Adipocyte (in vitro differentiated cells): Measurements from ENCODE around the gene PBX1.

Source experiments
- DNase-seq: peaks from one replicate; pipeline ENCODE4 v3.0.0-alpha.2; 2015; ENCODE audit warnings: low read depth
- H3K27me3 ChIP-seq: replicated peaks from 2 replicates; pipeline ENCODE4 v1.7.0; 2013; ENCODE audit warnings: mild to moderate bottlenecking, low read length, moderate library complexity; ENCODE audit not compliant: control insufficient read depth, insufficient read depth
- H3K36me3 ChIP-seq: 2 replicates; pipeline ENCODE4 v1.7.0; 2013; ENCODE audit warnings: low read length, mild to moderate bottlenecking, moderate library complexity; ENCODE audit not compliant: control insufficient read depth, insufficient read depth, severe bottlenecking
- H3K4me1 ChIP-seq: 2 replicates; pipeline ENCODE4 v1.7.0; 2013; ENCODE audit warnings: mild to moderate bottlenecking, low read length, moderate library complexity; ENCODE audit not compliant: control insufficient read depth, insufficient read depth
- H3K4me3 ChIP-seq: 2 replicates; pipeline ENCODE4 v1.7.0; 2013; ENCODE audit warnings: mild to moderate bottlenecking, low read length, moderate library complexity
- H3K9ac ChIP-seq: 2 replicates; pipeline ENCODE4 v1.7.0; 2013; ENCODE audit warnings: mild to moderate bottlenecking, low read length, moderate library complexity
- H3K9me3 ChIP-seq: 2 replicates; pipeline ENCODE4 v1.7.0; 2013; ENCODE audit warnings: mild to moderate bottlenecking, low read length, moderate library complexity; ENCODE audit not compliant: control insufficient read depth

The PBX1 gene

DNA sequence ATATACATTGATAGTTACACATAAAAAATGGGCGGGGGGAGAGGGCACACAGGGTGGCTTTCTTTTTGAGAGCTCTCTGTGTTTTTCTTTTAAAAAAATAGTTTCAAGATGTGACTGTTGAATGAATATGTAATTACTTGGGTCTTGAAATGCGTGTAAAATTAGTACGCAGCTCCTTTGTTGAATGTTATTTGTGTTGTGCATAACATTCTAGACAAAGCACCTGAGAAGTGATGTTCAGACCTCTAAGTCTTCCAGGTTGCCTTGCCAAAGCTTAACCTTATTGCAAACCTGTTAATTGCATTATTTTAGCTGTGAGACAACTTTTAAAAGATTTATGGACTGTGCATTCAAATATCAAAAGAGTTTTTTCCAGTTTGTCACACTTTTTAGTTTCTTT is 5.4 kb downstream of the PBX1 start:
- H3K9ac ChIP-seq: peak overlapping the region; percentile 96
- H3K9me3 ChIP-seq: no peaks in the 10 kb centered on the region
- H3K4me1 ChIP-seq: peaks cover 37% of the 10 kb centered on the region
- DNase-seq: no peak
- H3K4me3 ChIP-seq: peak overlapping the region; percentile 99
- H3K36me3 ChIP-seq: peaks cover 15% of the 10 kb centered on the region
- H3K27me3 ChIP-seq: no peaks in the 10 kb centered on the region

DNA sequence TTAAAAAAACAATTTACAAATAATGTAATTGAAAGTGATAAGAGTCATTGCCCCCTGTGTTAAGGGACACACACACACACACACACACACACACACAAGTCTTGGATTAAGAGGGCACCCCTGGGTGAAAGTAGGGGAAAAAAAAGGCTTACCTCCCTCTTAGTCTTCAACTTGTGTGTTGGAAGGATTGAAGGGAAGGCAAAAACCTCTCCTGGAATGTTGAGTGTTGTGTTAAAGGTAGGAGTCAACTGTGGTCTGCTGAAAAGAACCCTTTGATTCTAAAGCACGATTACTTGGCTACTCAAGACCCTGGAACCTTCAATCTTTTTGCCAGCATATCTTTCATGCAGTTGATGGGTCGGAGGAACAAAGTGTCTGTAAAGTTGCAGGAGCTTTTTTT is 6.4 kb downstream of the PBX1 start:
- no peaks in the 10 kb centered on the region for H3K9me3 ChIP-seq
- H3K27me3 ChIP-seq: no peaks in the 10 kb centered on the region
- no peak for DNase-seq
- H3K4me3 ChIP-seq: peak overlapping the region; percentile 69
- peak overlapping the region; percentile 34 for H3K9ac ChIP-seq
- H3K36me3 ChIP-seq: peaks cover 15% of the 10 kb centered on the region
- H3K4me1 ChIP-seq: peaks cover 45% of the 10 kb centered on the region

DNA sequence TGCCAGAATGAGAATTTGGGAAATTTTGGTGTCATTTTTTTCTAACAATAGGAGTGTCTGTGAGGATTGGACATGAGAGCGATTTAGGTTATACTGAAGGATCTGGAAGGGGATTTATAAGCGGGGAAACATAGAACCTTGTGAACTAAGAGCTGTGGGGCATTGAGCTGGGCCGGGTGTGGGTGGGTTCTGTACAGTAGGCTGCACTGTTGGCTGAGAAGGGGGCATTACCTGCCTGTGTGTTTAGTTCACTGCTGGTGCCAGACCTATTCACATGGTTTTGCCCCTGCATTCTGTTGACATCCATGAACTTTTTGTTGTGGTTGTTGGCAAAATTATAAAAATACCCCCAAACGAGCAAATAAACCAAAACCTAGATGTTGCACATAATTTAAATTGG is 8.8 kb downstream of the PBX1 start:
- no peak for DNase-seq
- Histone ChIP-seq H3K4me1 (peaks cover 50% of the 10 kb centered on the region), H3K36me3 (peaks cover 20% of the 10 kb centered on the region), H3K9me3 (no peaks in the 10 kb centered on the region), H3K27me3 (no peaks in the 10 kb centered on the region), H3K4me3 (no peak overlapping the region), H3K9ac (no peak overlapping the region)

DNA sequence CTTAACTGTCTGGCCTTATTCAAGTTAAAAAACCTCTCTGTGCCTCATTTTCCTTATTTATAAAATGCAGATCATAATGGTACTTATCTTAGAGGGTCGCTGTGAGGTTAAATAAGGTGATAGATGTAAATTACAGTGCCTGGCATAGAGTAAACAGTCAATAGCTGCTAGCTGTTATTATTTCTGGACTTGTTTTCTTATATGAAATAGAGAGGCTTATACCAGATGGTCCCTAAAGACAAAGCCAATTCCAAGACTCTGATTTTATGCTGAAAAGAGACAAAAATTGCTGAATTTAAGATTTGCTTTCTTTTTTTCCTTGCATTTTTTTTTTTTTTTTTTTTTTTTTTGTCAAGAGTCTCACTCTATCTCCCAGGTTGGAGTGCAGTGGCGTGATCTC is 10.3 kb downstream of the PBX1 start:
- Histone ChIP-seq H3K27me3 (no peaks in the 10 kb centered on the region), H3K4me1 (peaks cover 42% of the 10 kb centered on the region), H3K9me3 (no peaks in the 10 kb centered on the region), H3K36me3 (peaks cover 27% of the 10 kb centered on the region), H3K4me3 (peak overlapping the region; percentile 69), H3K9ac (peak overlapping the region; percentile 73)
- DNase-seq: no peak

DNA sequence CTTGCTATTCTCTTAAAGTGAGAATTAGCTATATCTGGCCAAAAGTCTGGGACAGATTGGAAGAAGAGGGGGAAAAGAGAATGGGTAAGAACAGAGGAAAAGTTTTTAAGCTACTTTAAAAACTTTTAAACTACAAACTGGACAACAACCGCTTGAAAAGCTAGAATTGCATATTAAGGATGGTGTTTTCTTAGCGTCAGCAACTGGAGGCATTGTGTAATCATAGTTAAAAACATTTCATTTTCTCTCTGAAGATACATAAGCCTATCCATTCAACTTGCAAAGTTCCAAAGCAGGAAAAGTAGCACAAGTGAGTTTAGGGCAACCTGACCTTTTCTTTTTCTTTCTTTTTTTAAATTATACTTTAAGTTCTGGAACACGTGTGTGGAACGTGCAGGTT is 10.9 kb downstream of the PBX1 start:
- Histone ChIP-seq H3K4me1 (peaks cover 41% of the 10 kb centered on the region), H3K27me3 (no peaks in the 10 kb centered on the region), H3K9me3 (no peaks in the 10 kb centered on the region), H3K36me3 (peaks cover 29% of the 10 kb centered on the region), H3K9ac (peak overlapping the region; percentile 73), H3K4me3 (peak overlapping the region; percentile 69)
- no peak for DNase-seq

DNA sequence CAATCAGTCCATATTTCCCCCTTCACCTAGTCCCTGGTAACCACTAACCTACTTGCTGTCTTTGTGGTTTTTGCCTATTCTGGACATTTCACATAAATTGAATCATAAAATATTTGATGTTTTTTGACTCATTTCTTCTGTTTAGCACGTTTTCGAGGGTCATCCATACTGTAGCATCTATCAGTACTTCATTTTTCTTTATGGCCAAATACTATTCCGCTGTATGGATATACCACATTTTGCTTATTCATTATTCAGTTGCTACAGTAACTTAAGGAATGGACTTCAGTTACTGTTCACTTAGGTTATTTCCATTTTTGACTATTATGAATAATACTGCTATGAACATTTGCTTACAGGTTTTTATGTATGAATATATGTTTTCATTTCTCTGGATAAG is 12.3 kb downstream of the PBX1 start:
- Histone ChIP-seq H3K4me3 (no peak overlapping the region), H3K36me3 (peaks cover 32% of the 10 kb centered on the region), H3K27me3 (no peaks in the 10 kb centered on the region), H3K4me1 (peaks cover 30% of the 10 kb centered on the region), H3K9ac (no peak overlapping the region), H3K9me3 (no peaks in the 10 kb centered on the region)
- no peak for DNase-seq

DNA sequence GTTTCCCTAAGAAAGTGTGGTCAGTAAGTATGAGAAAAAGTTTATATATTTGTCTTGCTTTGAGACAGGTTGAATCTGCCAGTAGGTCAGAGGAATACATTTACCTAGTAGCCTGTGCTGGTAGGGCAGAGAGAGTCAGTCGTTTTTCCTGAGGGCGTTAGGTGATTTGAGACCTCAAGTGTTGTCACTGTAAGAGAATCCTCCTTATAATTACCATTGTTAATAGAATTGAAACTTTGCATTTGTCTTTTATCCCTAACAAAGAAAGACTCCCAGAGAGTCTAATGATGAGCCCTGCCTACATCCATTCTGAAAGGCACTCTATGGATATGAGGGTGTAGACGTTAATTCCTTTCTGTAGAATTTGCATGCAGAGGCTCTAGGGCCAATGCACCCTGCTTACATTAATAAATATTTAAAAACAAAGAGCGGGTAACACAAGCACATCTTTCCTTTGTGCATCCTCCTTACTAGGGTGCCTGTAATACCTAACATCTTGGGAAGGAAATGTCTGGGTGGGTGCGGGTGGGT is 16.4 kb downstream of the PBX1 start:
- H3K27me3 ChIP-seq: no peaks in the 10 kb centered on the region
- H3K9me3 ChIP-seq: no peaks in the 10 kb centered on the region
- H3K4me3 ChIP-seq: no peak overlapping the region
- H3K4me1 ChIP-seq: peaks cover 24% of the 10 kb centered on the region
- DNase-seq: no peak
- H3K9ac ChIP-seq: no peak overlapping the region
- H3K36me3 ChIP-seq: peaks cover 19% of the 10 kb centered on the region

DNA sequence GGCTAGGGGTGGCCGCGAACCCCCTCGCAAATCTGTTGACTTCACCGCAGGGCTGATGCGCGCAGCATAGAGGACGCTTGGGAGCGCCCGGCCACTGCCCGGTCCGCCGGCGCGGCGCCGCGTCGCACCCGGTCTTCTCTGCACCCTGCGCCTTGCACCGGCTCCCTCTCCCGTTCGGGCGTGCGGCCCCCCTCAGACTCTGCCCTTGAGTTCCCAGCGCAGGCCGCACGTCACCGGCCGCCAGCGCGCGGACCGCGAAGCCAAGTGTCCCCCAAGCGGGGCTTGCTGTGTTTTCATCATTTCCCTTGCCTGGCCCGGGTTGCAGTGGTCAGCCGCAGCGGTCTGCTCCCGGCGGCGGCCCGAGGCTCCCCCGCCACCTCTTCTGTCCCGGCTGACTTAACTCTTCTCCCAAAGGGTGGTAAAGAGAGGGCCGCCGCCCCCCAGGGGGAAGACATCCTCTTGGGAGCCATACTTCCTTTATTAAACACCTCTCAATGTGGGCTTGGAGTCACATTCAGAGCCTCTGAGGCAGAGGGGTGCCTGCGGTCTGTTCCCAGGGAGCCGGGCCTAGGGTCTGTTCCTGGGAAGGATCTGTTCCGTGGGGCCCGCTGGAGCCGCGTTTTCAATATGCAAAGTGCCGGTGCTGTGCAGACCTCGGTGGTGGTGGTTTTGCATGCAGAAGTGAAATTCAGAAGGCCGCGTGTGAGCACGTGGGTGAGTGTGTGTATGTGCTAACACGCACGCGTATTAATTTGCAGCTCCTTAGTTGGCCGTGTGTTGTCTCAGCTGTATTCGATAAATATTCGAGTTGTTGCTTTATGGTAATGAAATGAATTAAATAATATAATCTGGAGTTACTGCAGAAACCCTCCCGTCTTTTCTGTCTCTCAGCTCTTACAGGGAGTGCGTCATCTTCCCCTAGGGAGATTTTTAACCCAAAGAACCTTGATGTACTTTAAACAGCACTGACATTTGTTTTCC is 17.6 kb downstream of the PBX1 start:
- Histone ChIP-seq H3K4me3 (peak overlapping the region; percentile 56), H3K4me1 (peaks cover 18% of the 10 kb centered on the region), H3K36me3 (peaks cover 14% of the 10 kb centered on the region), H3K9ac (peak overlapping the region; percentile 63), H3K27me3 (no peaks in the 10 kb centered on the region), H3K9me3 (no peaks in the 10 kb centered on the region)
- peak; percentile 71 for DNase-seq

DNA sequence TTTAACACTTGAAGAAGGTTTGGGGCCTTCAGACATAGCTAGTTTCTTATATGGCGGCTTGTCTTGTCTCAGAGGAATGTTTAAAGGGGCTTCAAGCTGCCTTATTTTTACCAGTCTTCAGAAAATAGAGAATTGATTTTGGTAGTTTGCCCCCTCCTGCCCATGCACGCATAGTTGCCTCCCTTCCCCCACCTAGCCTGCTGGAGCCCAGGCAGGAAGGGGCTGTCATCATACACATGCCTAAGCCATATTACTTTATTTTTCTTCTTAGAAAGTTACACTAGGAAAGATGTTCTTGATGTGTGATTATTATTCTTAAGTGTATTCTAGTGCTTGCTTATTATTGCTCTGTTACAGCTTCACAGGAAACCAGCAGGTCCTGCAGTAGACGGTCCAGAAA is 18.3 kb downstream of the PBX1 start:
- Histone ChIP-seq H3K36me3 (peaks cover 14% of the 10 kb centered on the region), H3K9me3 (no peaks in the 10 kb centered on the region), H3K4me1 (peaks cover 18% of the 10 kb centered on the region), H3K4me3 (peak overlapping the region; percentile 56), H3K9ac (peak overlapping the region; percentile 63), H3K27me3 (no peaks in the 10 kb centered on the region)
- DNase-seq: no peak

DNA sequence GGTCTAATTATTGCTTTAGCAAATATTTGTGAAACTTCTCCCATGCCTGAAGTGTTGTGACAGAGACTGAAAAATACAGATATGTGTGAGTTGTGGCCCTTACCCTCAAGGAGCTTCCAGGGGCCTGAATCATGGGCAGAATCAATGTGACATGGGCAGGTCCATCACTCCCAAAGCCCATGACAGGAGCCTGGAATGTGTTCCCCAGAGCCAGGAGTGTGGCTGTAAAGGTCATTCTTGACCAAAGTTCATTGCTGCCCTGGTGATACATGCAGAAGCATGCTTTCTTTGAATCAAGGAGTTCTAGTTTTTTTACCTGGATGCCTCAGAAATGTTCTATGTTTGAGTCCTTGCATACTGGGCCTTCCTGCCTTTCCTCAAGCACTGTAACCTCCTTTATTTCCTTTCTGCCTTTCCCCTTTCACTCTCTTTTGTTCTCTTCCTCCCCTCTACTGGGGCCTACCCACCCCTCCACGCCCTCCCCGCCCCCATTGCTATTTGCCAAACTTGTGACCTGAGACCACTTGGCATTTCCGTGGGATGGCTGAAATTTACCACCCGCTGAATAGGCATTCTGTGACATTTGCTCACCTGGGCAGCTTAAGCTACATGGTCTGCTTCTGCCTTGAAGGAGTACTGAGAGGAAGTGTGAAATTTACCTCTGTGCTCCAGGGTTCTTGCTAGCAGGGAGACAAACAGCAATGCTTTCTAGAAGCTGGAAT is 19.7 kb downstream of the PBX1 start:
- Histone ChIP-seq H3K9ac (no peak overlapping the region), H3K36me3 (peaks cover 13% of the 10 kb centered on the region), H3K4me1 (peaks cover 18% of the 10 kb centered on the region), H3K9me3 (no peaks in the 10 kb centered on the region), H3K27me3 (no peaks in the 10 kb centered on the region), H3K4me3 (no peak overlapping the region)
- no peak for DNase-seq

DNA sequence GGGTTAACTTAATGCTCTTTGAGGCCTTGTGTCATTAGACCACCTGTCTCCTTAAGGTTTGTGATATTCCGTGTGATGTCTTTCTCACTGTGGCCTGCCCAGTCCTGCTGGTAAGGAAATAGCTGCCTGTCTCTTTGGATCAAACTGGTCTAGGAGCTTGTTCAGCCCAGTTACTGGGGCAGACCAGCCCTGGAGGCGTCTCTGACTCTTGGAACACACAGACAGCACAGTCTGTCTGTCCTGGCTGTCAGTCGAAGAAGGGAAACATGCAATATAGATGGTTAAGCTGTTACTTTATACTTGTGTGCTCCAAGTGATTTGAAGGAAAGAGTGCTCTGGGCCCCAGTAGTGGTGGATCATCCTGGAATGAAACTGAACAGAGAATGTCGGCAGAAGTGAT is 20.4 kb downstream of the PBX1 start:
- no peak for DNase-seq
- peaks cover 18% of the 10 kb centered on the region for H3K4me1 ChIP-seq
- H3K9ac ChIP-seq: no peak overlapping the region
- H3K4me3 ChIP-seq: no peak overlapping the region
- H3K9me3 ChIP-seq: no peaks in the 10 kb centered on the region
- H3K36me3 ChIP-seq: peaks cover 6% of the 10 kb centered on the region
- no peaks in the 10 kb centered on the region for H3K27me3 ChIP-seq
